Mesendoderm (in vitro differentiated cells): ENCODE measurements around the gene IL20RA.
"Not testable (repeated sequence)": the region's sequence is repeated elsewhere in the genome, so short reads cannot be mapped to it uniquely, and the experiment has no call there.

Experiments
- DNase-seq: peaks from one replicate; pipeline ENCODE4 v3.0.0; 2013
- H2AK5ac ChIP-seq: 2 replicates; pipeline ENCODE4 v1.6.1; 2013; ENCODE audit warnings: low read length, inconsistent platforms
- H2BK120ac ChIP-seq: 2 replicates; pipeline ENCODE4 v1.6.1; 2013; ENCODE audit warnings: low read depth, mild to moderate bottlenecking, low read length, moderate library complexity, mixed read lengths
- H2BK15ac ChIP-seq: replicated peaks from 2 replicates; pipeline ENCODE4 v1.6.1; 2013; ENCODE audit warnings: low read depth, mild to moderate bottlenecking, moderate library complexity
- H2BK5ac ChIP-seq: 2 replicates; pipeline ENCODE4 v1.6.1; 2013; ENCODE audit warnings: low read length, inconsistent platforms
- H3K18ac ChIP-seq: 2 replicates; pipeline ENCODE4 v1.6.1; 2013; ENCODE audit warnings: mild to moderate bottlenecking, low read length, mixed read lengths
- H3K23ac ChIP-seq: one replicate; pipeline ENCODE4 v1.6.1; 2013; ENCODE audit warnings: low read length
- H3K27ac ChIP-seq: 2 replicates; pipeline ENCODE4 v1.5.1; 2013; ENCODE audit warnings: low read depth, mild to moderate bottlenecking, inconsistent platforms, low read length, moderate library complexity
- H3K27me3 ChIP-seq: 2 replicates; pipeline ENCODE4 v1.6.1; 2013; ENCODE audit warnings: low read length, control low read depth, mild to moderate bottlenecking, inconsistent platforms; ENCODE audit not compliant: insufficient read depth, poor library complexity
- H3K36me3 ChIP-seq: 2 replicates; pipeline ENCODE4 v1.6.1; 2013; ENCODE audit warnings: low read length, inconsistent platforms; ENCODE audit not compliant: control insufficient read depth, insufficient read depth
- H3K4ac ChIP-seq: one replicate; pipeline ENCODE4 v1.6.1; 2013; ENCODE audit warnings: low read depth, mild to moderate bottlenecking, low read length, moderate library complexity
- H3K4me1 ChIP-seq: 2 replicates; pipeline ENCODE4 v1.6.1; 2013; ENCODE audit warnings: low read depth, low read length, inconsistent platforms; ENCODE audit not compliant: control insufficient read depth
- H3K4me2 ChIP-seq: 2 replicates; pipeline ENCODE4 v1.6.1; 2013; ENCODE audit warnings: low read length
- H3K4me3 ChIP-seq: 2 replicates; pipeline ENCODE4 v1.5.1; 2013; ENCODE audit warnings: mild to moderate bottlenecking, low read length
- H3K56ac ChIP-seq: one replicate; pipeline ENCODE4 v1.6.1; 2013; ENCODE audit warnings: low read length
- H3K79me1 ChIP-seq: 2 replicates; pipeline ENCODE4 v1.6.1; 2013; ENCODE audit warnings: low read length, inconsistent platforms
- H3K79me2 ChIP-seq: 2 replicates; pipeline ENCODE4 v1.6.1; 2013; ENCODE audit warnings: mild to moderate bottlenecking, low read length; ENCODE audit not compliant: control insufficient read depth, insufficient read depth
- H3K9ac ChIP-seq: 2 replicates; pipeline ENCODE4 v1.6.1; 2013; ENCODE audit warnings: low read length, inconsistent platforms
- H4K5ac ChIP-seq: one replicate; pipeline ENCODE4 v1.6.1; 2013; ENCODE audit warnings: low read length
- H4K8ac ChIP-seq: one replicate; pipeline ENCODE4 v1.6.1; 2013; ENCODE audit warnings: low read depth, mild to moderate bottlenecking, control low read depth, low read length, moderate library complexity
- WGBS: extraction: QIAGEN DNeasy Blood & Tissue Kit; methylation state at CpG from one replicate; pipeline ENCODE4 v1.1.7; 2013; ENCODE audit warnings: low lambda C conversion rate, missing lambda C conversion rate; ENCODE audit not compliant: insufficient coverage; ENCODE audit errors: extremely low coverage; 5-methylcytosine and 5-hydroxymethylcytosine counted together

The IL20RA gene

GRCh38 chr6:136964398-136964797 lies 80.4 kb downstream of the IL20RA start:
- Histone ChIP-seq H3K79me2 (no peaks in the 10 kb centered on the region), H3K4me3 (no peak overlapping the region), H4K5ac (no peak overlapping the region), H3K4me1 (no peaks in the 10 kb centered on the region), H2BK5ac (no peak overlapping the region), H3K27ac (no peak overlapping the region), H3K4ac (no peak overlapping the region), H2AK5ac (no peak overlapping the region), H2BK15ac (no peak overlapping the region), H3K56ac (no peak overlapping the region), H2BK120ac (no peak overlapping the region), H3K23ac (no peak overlapping the region), H4K8ac (no peak overlapping the region), H3K36me3 (no peaks in the 10 kb centered on the region), H3K4me2 (no peak overlapping the region), H3K18ac (no peak overlapping the region), H3K27me3 (no peaks in the 10 kb centered on the region), H3K9ac (no peak overlapping the region), H3K79me1 (no peaks in the 10 kb centered on the region)
- no peak for DNase-seq
- no CpG with 5 or more reads among the region's 2 CpGs for WGBS

GRCh38 chr6:136963259-136963658 lies 81.5 kb downstream of the IL20RA start:
- Histone ChIP-seq H2BK15ac (no peak overlapping the region), H3K18ac (no peak overlapping the region), H3K27ac (no peak overlapping the region), H3K27me3 (no peaks in the 10 kb centered on the region), H3K9ac (no peak overlapping the region), H3K79me2 (no peaks in the 10 kb centered on the region), H3K56ac (no peak overlapping the region), H2BK120ac (no peak overlapping the region), H4K8ac (no peak overlapping the region), H3K79me1 (no peaks in the 10 kb centered on the region), H3K4ac (no peak overlapping the region), H3K4me3 (no peak overlapping the region), H4K5ac (no peak overlapping the region), H3K4me1 (peaks cover 7% of the 10 kb centered on the region), H2AK5ac (no peak overlapping the region), H3K4me2 (no peak overlapping the region), H3K23ac (no peak overlapping the region), H2BK5ac (no peak overlapping the region), H3K36me3 (no peaks in the 10 kb centered on the region)
- DNase-seq: no peak
- WGBS: no CpG with 5 or more reads among the region's 2 CpGs

GRCh38 chr6:136962661-136963060 lies 82.1 kb downstream of the IL20RA start:
- no peak overlapping the region for H3K56ac ChIP-seq
- DNase-seq: peak; percentile 93
- H3K4me2 ChIP-seq: no peak overlapping the region
- H3K79me2 ChIP-seq: no peaks in the 10 kb centered on the region
- peaks cover 7% of the 10 kb centered on the region for H3K4me1 ChIP-seq
- no peak overlapping the region for H3K4ac ChIP-seq
- no peak overlapping the region for H2BK120ac ChIP-seq
- no peak overlapping the region for H3K4me3 ChIP-seq
- no peak overlapping the region for H3K27ac ChIP-seq
- no peak overlapping the region for H3K18ac ChIP-seq
- no peak overlapping the region for H3K23ac ChIP-seq
- WGBS: no CpG with 5 or more reads among the region's 4 CpGs
- H2BK15ac ChIP-seq: no peak overlapping the region
- H3K79me1 ChIP-seq: no peaks in the 10 kb centered on the region
- no peak overlapping the region for H3K9ac ChIP-seq
- H2BK5ac ChIP-seq: no peak overlapping the region
- no peaks in the 10 kb centered on the region for H3K36me3 ChIP-seq
- H4K8ac ChIP-seq: no peak overlapping the region
- no peaks in the 10 kb centered on the region for H3K27me3 ChIP-seq
- H4K5ac ChIP-seq: no peak overlapping the region
- H2AK5ac ChIP-seq: no peak overlapping the region

- no peak overlapping the region for H2AK5ac ChIP-seq
- H3K79me2 ChIP-seq: no peaks in the 10 kb centered on the region
- no peak overlapping the region for H3K4me2 ChIP-seq
- H3K23ac ChIP-seq: no peak overlapping the region
- H3K36me3 ChIP-seq: no peaks in the 10 kb centered on the region
- H3K27ac ChIP-seq: no peak overlapping the region
- H3K9ac ChIP-seq: no peak overlapping the region
- no peaks in the 10 kb centered on the region for H3K79me1 ChIP-seq
- no peak overlapping the region for H3K4me3 ChIP-seq
- H3K18ac ChIP-seq: peak overlapping the region; percentile 51
- no peak overlapping the region for H4K8ac ChIP-seq
- no peaks in the 10 kb centered on the region for H3K27me3 ChIP-seq
- no peak overlapping the region for H2BK120ac ChIP-seq
- no CpG with 5 or more reads among the region's 5 CpGs for WGBS
- no peak overlapping the region for H2BK5ac ChIP-seq
- H3K4ac ChIP-seq: no peak overlapping the region
- H3K56ac ChIP-seq: peak overlapping the region; percentile 6
- no peak overlapping the region for H2BK15ac ChIP-seq
- no peak for DNase-seq
- no peak overlapping the region for H4K5ac ChIP-seq
- peaks cover 7% of the 10 kb centered on the region for H3K4me1 ChIP-seq
Observed at GRCh38 chr6:136961848-136962247, 82.9 kb downstream of the IL20RA start.

DNA sequence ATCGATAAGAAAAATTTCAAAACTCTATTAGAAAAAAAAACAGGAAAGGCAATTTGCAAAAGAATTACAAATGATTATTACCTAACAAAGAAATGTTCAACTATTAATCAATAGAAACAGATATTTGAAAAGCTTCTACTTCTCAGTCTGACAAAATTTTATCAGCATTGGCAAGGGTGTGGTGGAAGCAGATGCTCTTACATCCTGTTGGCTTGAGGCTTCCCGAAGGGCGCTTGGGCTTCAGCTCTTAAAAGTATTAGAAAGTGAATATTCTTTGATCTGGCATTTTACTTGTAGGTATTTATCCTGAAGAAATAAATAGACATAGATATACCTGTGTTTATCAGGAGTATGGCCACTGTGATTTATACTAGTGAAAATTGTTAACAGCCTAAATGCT lies 84.0 kb downstream of the IL20RA start:
- no peak overlapping the region for H2AK5ac ChIP-seq

GRCh38 chr6:136959935-136960334 lies 84.8 kb downstream of the IL20RA start:
- peak; percentile 68 for DNase-seq
- not testable (repeated sequence) for H3K4me2 ChIP-seq, H3K27me3 ChIP-seq, H3K79me1 ChIP-seq, H2BK5ac ChIP-seq, H3K23ac ChIP-seq, H4K8ac ChIP-seq, H4K5ac ChIP-seq, H2BK120ac ChIP-seq, H2AK5ac ChIP-seq, H3K4ac ChIP-seq, H3K27ac ChIP-seq, H3K9ac ChIP-seq, H3K4me3 ChIP-seq, H3K79me2 ChIP-seq, H2BK15ac ChIP-seq, H3K36me3 ChIP-seq, H3K18ac ChIP-seq, H3K4me1 ChIP-seq
- no CpG with 5 or more reads among the region's 6 CpGs for WGBS
- H3K56ac ChIP-seq: peak overlapping the region; percentile 40

More for the DNA sequence above, 84.0 kb downstream of the IL20RA start:
- Histone ChIP-seq H4K5ac (no peak overlapping the region), H4K8ac (no peak overlapping the region), H2BK5ac (no peak overlapping the region), H3K9ac (no peak overlapping the region), H3K27ac (no peak overlapping the region), H3K27me3 (no peaks in the 10 kb centered on the region), H3K79me2 (no peaks in the 10 kb centered on the region), H2BK120ac (no peak overlapping the region), H3K4me1 (peaks cover 7% of the 10 kb centered on the region), H3K36me3 (no peaks in the 10 kb centered on the region), H3K4me2 (no peak overlapping the region), H3K18ac (no peak overlapping the region), H3K79me1 (no peaks in the 10 kb centered on the region), H3K4ac (no peak overlapping the region), H3K23ac (no peak overlapping the region), H3K4me3 (no peak overlapping the region), H3K56ac (no peak overlapping the region), H2BK15ac (no peak overlapping the region)
- WGBS: no CpG with 5 or more reads among the region's 3 CpGs
- no peak for DNase-seq
